ENCODE results near the gene PHYHD1.

DNA sequence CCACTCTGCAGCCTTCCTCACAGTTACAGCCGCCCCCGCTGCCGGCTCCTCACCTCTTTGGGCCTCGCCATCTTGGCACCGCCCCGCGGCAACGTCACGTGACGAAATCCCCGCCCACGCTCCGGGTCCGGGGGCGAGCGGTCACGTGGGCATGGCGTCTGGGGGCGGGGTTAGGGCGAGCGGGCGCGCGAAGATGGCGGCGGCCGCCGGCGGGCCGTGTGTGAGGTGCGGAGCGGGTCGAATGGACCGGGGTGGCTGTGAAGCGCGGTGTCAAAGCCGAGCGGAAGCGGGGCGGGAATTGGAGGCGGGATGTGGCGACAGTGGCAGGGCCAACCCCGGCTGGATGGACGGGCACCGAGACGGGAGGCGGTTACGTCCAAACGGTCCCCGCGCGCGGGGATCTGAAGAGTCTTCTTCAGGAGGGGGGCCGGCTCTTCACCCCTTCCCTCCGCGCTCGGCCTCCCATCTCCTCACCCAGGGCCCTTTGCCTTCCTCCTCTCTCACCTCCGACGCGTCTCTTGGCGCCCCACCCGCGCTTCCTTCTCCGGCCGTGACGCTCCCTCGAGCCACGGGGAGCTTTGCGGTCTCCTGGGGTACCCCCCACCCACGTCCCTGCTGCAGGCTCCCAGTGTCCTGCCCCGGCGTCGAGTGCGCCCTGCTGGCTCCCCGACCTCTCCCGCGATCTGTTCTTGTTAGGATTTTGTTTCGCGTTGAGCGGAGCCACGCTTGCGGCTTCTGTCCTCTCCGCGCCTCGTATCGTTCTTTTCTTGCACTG, 26.9 kb downstream of the PHYHD1 start, which contains the start of the genes DOLK and NUP188:
- no peak for TF ChIP-seq ZNF274 (IDR thresholded peaks at IDR 0.05; ENCODE audit: low read depth, low read length)
- TF ChIP-seq, protein P1, sequence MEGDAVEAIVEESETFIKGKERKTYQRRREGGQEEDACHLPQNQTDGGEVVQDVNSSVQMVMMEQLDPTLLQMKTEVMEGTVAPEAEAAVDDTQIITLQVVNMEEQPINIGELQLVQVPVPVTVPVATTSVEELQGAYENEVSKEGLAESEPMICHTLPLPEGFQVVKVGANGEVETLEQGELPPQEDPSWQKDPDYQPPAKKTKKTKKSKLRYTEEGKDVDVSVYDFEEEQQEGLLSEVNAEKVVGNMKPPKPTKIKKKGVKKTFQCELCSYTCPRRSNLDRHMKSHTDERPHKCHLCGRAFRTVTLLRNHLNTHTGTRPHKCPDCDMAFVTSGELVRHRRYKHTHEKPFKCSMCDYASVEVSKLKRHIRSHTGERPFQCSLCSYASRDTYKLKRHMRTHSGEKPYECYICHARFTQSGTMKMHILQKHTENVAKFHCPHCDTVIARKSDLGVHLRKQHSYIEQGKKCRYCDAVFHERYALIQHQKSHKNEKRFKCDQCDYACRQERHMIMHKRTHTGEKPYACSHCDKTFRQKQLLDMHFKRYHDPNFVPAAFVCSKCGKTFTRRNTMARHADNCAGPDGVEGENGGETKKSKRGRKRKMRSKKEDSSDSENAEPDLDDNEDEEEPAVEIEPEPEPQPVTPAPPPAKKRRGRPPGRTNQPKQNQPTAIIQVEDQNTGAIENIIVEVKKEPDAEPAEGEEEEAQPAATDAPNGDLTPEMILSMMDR (IDR thresholded peaks at IDR 0.05 in 2 of 3, conservative IDR thresholded peaks at IDR 0.05 in 1 of 3; ENCODE audit: borderline replicate concordance in 1 of 3, insufficient read depth in 1 of 3, low read depth in 2 of 3, low read length in 2 of 3), result no peak
- TF ChIP-seq POLR2A (IDR thresholded peaks at IDR 0.05; ENCODE audit: borderline replicate concordance, extremely low read depth, insufficient read depth, insufficient read length), result peak; percentile 92
- peak; percentile 89 for TF ChIP-seq POLR2AphosphoS5 (IDR thresholded peaks at IDR 0.05; ENCODE audit: low read depth, low read length)
- TF ChIP-seq YY1 (IDR thresholded peaks at IDR 0.05; ENCODE audit: extremely low read depth, insufficient replicate concordance, low read depth, low read length), result peak; percentile 98
- no peak for TF ChIP-seq RAD21 (IDR thresholded peaks at IDR 0.05; ENCODE audit: low read depth)
- TF ChIP-seq, protein P2, sequence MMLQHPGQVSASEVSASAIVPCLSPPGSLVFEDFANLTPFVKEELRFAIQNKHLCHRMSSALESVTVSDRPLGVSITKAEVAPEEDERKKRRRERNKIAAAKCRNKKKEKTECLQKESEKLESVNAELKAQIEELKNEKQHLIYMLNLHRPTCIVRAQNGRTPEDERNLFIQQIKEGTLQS (IDR thresholded peaks at IDR 0.05), result no peak
- TF ChIP-seq, protein P3, sequence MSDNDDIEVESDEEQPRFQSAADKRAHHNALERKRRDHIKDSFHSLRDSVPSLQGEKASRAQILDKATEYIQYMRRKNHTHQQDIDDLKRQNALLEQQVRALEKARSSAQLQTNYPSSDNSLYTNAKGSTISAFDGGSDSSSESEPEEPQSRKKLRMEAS (IDR thresholded peaks at IDR 0.05), result peak; percentile 95
- no peak for TF ChIP-seq CEBPB (IDR thresholded peaks at IDR 0.05; ENCODE audit: low read depth)
- TF ChIP-seq JUND (IDR thresholded peaks at IDR 0.05), result 0 out of 2 replicates have a peak, but pooled peaks have one; percentile 14
- no peak for TF ChIP-seq ZFX (IDR thresholded peaks at IDR 0.05)
- no peak for TF ChIP-seq SRF (IDR thresholded peaks at IDR 0.05; ENCODE audit: low read depth)
- no peak for TF ChIP-seq EZH2 (IDR thresholded peaks at IDR 0.05)
- no peak for TF ChIP-seq EZH2phosphoT487 (IDR thresholded peaks at IDR 0.05; ENCODE audit: borderline replicate concordance)

Measured in HCT116 (cell line).